Small intestine (tissue), 4 donors: ENCODE measurements around the gene SNCAIP. TPM values are rescaled to one million over a fixed set of nuclear protein-coding genes. Genes with fewer than 3 reads are reported as not detected.

Source experiments
- polyA plus RNA-seq, 4 donors: library from polyadenylated mRNA; stranded (reverse) in 3 of 4; unstranded in 1 of 4; fragments of 200-250 nt in 3 of 4; fragments of 120-200 nt in 1 of 4; gene quantifications; one replicate each; pipeline versions ENCODE4 v1.2.1 to v1.2.3, GENCODE V29; 2013
- donor health status: healthy with polysubstance abuse.
- donor health status: Bipolar disorder and iron deficiency.
- donor health status: healthy.

The SNCAIP gene
- polyA plus RNA-seq, 4 donors = 0.54 to 5.3 (median 1.1) TPM; not detected in 1

Other genes with a start within 250 kb of the SNCAIP start
- 1 to 10 TPM in 2 of 4 donors, under 1 TPM in 2; 0.45 to 8.5 (median 2.3) TPM for gene LOX, start 234.0 kb upstream of the SNCAIP start, polyA plus RNA-seq
- under 1 TPM in 2 of 4 donors, not detected in 2; 0.04 to 0.07 TPM for gene ZNF474, start 182.7 kb upstream of the SNCAIP start, polyA plus RNA-seq